ENCODE measurements around the gene ENOX1. TPM values are rescaled to one million over a fixed set of nuclear protein-coding genes. Genes with fewer than 3 reads are reported as not detected.

Gene ENOX1
- total and polyA plus RNA-seq, 3 donors from 2014 or later, result 11.0 to 14.2 (median 11.5) TPM

DNA sequence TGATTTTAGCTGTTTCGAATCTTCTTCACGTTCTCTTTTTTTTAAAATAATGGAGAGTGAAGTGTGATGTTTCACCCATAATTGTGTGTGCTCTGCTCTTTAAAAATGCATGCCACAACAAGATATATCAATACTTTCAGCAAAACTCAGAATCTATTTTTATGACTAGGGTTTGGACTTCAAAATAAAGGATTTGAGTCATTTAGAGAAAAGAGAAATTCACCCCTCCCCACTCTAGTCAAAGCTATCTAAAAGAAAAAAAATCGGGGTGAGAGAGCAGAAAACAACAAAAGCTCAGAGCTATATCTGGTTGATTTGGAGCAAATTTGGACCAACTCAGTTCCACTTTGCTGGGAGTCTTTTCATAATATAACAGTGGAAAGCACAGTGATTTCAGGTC lies 518.9 kb downstream of the ENOX1 start:
- no peaks in the 10 kb centered on the region for H3K9me3 ChIP-seq
- H3K27ac ChIP-seq, result no peak overlapping the region

DNA sequence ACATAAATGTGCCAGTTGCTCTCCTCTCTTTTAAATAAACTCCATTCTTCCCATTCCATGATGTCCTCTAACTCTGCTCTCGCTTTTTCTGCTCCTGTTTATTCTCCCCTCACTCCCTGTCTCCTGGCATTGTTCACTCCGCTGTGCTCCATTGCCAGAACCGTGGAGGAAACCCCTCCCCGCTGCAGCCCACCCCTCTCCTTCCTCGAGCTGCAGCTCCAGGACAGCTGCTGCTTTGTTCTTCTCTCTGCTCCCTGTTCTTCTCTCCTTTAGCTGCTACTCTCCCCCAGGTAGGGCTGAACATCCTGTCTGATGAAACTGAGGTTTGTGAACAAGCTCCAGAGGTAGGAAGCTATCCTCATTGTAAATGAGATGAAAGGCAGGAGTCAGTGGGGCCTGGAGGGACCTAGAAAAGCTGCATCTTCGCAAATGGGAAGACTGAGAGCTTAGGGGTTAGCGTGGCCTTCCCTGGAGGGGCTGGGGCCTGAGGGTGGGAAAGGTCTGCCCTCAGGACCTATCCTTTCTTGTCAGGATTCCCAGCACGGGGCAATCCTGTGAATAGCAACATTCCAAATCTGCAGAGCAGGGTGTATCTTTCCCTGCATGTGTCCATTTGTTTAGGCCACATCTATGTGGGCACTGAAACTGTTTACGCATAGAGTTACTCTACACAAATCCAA lies 519.7 kb downstream of the ENOX1 start:
- no peaks in the 10 kb centered on the region for H3K27me3 ChIP-seq
- H3K4me3 ChIP-seq, result no peak overlapping the region
- H3K36me3 ChIP-seq (ENCODE audit: low read depth, missing control alignments), result no peaks in the 10 kb centered on the region
- H3K9me3 ChIP-seq, result no peaks in the 10 kb centered on the region
- DNase-seq, result no peak
- intact Hi-C loops (cut with DNase I; ENCODE audit: low total_unique reads), result no loop called here
- TF ChIP-seq POLR2A (IDR thresholded peaks at IDR 0.05), result no peak
- TF ChIP-seq, protein P1, sequence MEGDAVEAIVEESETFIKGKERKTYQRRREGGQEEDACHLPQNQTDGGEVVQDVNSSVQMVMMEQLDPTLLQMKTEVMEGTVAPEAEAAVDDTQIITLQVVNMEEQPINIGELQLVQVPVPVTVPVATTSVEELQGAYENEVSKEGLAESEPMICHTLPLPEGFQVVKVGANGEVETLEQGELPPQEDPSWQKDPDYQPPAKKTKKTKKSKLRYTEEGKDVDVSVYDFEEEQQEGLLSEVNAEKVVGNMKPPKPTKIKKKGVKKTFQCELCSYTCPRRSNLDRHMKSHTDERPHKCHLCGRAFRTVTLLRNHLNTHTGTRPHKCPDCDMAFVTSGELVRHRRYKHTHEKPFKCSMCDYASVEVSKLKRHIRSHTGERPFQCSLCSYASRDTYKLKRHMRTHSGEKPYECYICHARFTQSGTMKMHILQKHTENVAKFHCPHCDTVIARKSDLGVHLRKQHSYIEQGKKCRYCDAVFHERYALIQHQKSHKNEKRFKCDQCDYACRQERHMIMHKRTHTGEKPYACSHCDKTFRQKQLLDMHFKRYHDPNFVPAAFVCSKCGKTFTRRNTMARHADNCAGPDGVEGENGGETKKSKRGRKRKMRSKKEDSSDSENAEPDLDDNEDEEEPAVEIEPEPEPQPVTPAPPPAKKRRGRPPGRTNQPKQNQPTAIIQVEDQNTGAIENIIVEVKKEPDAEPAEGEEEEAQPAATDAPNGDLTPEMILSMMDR (IDR thresholded peaks at IDR 0.05), result no peak
- H3K27ac ChIP-seq, result no peak overlapping the region
- no peaks in the 10 kb centered on the region for H3K4me1 ChIP-seq
- WGBS, 2 donors, result 78 to 79% methylated on average over 9 of the region's 9 CpGs

More for the DNA sequence above, 518.9 kb downstream of the ENOX1 start:
- Histone ChIP-seq H3K4me1 (no peaks in the 10 kb centered on the region), H3K4me3 (no peak overlapping the region), H3K36me3 (ENCODE audit: low read depth, missing control alignments) (no peaks in the 10 kb centered on the region), H3K27me3 (no peaks in the 10 kb centered on the region)
- intact Hi-C loops (cut with DNase I; ENCODE audit: low total_unique reads), result no loop called here
- no peak for TF ChIP-seq POLR2A (IDR thresholded peaks at IDR 0.05)
- TF ChIP-seq, protein P1 (IDR thresholded peaks at IDR 0.05), result no peak
- 87 to 94% methylated on average over 3 of the region's 3 CpGs for WGBS, 2 donors
- no peak for DNase-seq

DNA sequence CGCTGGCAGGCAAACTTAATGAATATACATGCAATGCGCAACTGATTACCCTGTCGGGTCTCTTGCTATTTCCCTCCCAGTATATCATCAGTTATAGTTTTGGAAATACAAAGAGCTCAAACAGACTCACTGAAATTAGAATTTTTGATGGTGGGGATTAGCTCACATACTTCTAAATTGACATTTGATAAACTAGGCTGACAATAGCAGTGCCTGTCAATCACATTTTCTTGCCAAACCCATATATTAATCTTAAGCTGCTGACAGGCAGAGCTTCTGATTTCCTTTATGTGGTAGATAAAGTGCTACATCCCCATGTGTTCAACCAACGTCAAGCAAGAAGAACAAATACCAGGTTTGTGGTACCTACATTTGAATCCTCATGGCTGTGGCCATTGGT lies 521.7 kb downstream of the ENOX1 start:
- TF ChIP-seq, protein P1 (IDR thresholded peaks at IDR 0.05), result no peak
- TF ChIP-seq POLR2A (IDR thresholded peaks at IDR 0.05), result no peak
- intact Hi-C loops (cut with DNase I; ENCODE audit: low total_unique reads), result no loop called here
- H3K9me3 ChIP-seq, result no peaks in the 10 kb centered on the region
- no peaks in the 10 kb centered on the region for H3K36me3 ChIP-seq (ENCODE audit: low read depth, missing control alignments)
- 58 to 72% methylated on average over 4 of the region's 4 CpGs for WGBS, 2 donors
- H3K4me1 ChIP-seq, result no peaks in the 10 kb centered on the region
- DNase-seq, result no peak
- H3K27ac ChIP-seq, result no peak overlapping the region
- no peak overlapping the region for H3K4me3 ChIP-seq
- H3K27me3 ChIP-seq, result no peaks in the 10 kb centered on the region

DNA sequence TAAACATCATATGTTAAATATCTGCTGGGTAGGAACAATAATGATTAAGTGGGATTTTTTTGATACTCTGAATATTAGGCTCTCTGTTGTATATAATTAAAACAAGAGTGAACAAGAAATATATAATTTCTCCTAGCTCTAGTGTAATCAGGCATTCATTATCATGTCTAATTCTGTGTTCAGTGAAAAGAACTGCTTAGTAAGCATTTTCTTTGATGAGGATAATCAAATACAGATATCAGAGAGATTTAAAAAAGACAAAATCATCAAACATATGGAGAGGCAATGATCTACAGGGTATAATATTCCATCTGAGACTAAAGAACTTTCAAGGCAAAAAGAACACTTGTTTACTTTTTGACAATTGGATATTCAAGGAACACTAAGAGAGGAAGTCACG lies 522.3 kb downstream of the ENOX1 start:
- Histone ChIP-seq H3K36me3 (ENCODE audit: low read depth, missing control alignments) (no peaks in the 10 kb centered on the region), H3K9me3 (no peaks in the 10 kb centered on the region), H3K4me1 (no peaks in the 10 kb centered on the region), H3K27me3 (no peaks in the 10 kb centered on the region), H3K4me3 (no peak overlapping the region), H3K27ac (no peak overlapping the region)
- intact Hi-C loops (cut with DNase I; ENCODE audit: low total_unique reads), result no loop called here
- WGBS, 2 donors, result 89 to 100% methylated on average over 1 of the region's 1 CpG
- TF ChIP-seq, protein P1 (IDR thresholded peaks at IDR 0.05), result no peak
- no peak for TF ChIP-seq POLR2A (IDR thresholded peaks at IDR 0.05)
- DNase-seq, result no peak

- Histone ChIP-seq H3K4me1 (no peaks in the 10 kb centered on the region), H3K27me3 (no peaks in the 10 kb centered on the region), H3K9me3 (no peaks in the 10 kb centered on the region), H3K27ac (no peak overlapping the region), H3K4me3 (no peak overlapping the region), H3K36me3 (ENCODE audit: low read depth, missing control alignments) (no peaks in the 10 kb centered on the region)
- intact Hi-C loops (cut with DNase I; ENCODE audit: low total_unique reads), result no loop called here
- WGBS, 2 donors, result 89 to 95% methylated on average over 2 of the region's 2 CpGs
- TF ChIP-seq POLR2A (IDR thresholded peaks at IDR 0.05), result no peak
- TF ChIP-seq, protein P1 (IDR thresholded peaks at IDR 0.05), result no peak
- no peak for DNase-seq
Measured at GRCh38 chr13:43263047-43263446, 523.7 kb downstream of the ENOX1 start.

Data from testis (tissue), 3 donors.